ENCODE data around the gene VSTM2A. TPM values are rescaled to one million over a fixed set of nuclear protein-coding genes. Genes with fewer than 3 reads are reported as not detected.

The VSTM2A gene
- total and polyA plus RNA-seq, 4 donors, result not detected

DNA sequence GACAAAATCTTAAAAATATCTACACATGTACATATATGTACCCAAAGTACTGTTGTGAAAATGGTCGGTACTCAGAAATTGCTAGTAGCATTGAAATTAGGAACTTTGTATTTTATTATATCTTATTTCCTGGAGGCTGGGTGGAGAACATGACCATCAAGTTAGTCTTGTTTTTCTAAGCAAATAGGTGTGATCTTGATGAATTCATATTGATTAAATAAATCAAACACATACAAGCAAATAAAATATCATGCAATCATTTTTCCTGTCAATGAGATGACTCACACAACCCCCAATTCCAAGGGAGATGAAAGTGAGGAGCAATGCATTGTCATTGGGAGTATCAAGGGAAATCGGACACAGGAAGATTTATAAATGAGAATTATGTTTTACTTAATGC is 18.0 kb downstream of the VSTM2A start:
- H3K27ac ChIP-seq (ENCODE audit: low read depth in 1 of 2, low read length in 2 of 2), result no peak overlapping the region
- H3K9me3 ChIP-seq (ENCODE audit: control insufficient read depth in 4 of 4, low read length in 3 of 4), result peaks cover 0 to 1% (median 0%) of the 10 kb centered on the region in 4 donors
- no peak overlapping the region for H3K4me3 ChIP-seq (ENCODE audit: low read depth in 1 of 3, low read length in 3 of 3)
- no peak overlapping the region for H3K9ac ChIP-seq (ENCODE audit: low read depth in 1 of 2, low read length in 2 of 2)
- H3K27me3 ChIP-seq (ENCODE audit: control insufficient read depth in 4 of 4, insufficient read depth in 4 of 4, low read length in 3 of 4), result no peaks in the 10 kb centered on the region
- TF ChIP-seq, protein P1, sequence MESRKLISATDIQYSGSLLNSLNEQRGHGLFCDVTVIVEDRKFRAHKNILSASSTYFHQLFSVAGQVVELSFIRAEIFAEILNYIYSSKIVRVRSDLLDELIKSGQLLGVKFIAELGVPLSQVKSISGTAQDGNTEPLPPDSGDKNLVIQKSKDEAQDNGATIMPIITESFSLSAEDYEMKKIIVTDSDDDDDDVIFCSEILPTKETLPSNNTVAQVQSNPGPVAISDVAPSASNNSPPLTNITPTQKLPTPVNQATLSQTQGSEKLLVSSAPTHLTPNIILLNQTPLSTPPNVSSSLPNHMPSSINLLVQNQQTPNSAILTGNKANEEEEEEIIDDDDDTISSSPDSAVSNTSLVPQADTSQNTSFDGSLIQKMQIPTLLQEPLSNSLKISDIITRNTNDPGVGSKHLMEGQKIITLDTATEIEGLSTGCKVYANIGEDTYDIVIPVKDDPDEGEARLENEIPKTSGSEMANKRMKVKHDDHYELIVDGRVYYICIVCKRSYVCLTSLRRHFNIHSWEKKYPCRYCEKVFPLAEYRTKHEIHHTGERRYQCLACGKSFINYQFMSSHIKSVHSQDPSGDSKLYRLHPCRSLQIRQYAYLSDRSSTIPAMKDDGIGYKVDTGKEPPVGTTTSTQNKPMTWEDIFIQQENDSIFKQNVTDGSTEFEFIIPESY (IDR thresholded peaks at IDR 0.05), result no peak
- TF ChIP-seq RAD21 (IDR thresholded peaks at IDR 0.05), result no peak
- TF ChIP-seq, protein P2, sequence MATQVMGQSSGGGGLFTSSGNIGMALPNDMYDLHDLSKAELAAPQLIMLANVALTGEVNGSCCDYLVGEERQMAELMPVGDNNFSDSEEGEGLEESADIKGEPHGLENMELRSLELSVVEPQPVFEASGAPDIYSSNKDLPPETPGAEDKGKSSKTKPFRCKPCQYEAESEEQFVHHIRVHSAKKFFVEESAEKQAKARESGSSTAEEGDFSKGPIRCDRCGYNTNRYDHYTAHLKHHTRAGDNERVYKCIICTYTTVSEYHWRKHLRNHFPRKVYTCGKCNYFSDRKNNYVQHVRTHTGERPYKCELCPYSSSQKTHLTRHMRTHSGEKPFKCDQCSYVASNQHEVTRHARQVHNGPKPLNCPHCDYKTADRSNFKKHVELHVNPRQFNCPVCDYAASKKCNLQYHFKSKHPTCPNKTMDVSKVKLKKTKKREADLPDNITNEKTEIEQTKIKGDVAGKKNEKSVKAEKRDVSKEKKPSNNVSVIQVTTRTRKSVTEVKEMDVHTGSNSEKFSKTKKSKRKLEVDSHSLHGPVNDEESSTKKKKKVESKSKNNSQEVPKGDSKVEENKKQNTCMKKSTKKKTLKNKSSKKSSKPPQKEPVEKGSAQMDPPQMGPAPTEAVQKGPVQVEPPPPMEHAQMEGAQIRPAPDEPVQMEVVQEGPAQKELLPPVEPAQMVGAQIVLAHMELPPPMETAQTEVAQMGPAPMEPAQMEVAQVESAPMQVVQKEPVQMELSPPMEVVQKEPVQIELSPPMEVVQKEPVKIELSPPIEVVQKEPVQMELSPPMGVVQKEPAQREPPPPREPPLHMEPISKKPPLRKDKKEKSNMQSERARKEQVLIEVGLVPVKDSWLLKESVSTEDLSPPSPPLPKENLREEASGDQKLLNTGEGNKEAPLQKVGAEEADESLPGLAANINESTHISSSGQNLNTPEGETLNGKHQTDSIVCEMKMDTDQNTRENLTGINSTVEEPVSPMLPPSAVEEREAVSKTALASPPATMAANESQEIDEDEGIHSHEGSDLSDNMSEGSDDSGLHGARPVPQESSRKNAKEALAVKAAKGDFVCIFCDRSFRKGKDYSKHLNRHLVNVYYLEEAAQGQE (IDR thresholded peaks at IDR 0.05), result no peak
- TF ChIP-seq HNF4A (conservative IDR thresholded peaks at IDR 0.05), result no peak
- TF ChIP-seq GABPA (IDR thresholded peaks at IDR 0.05 in 1 of 2, conservative IDR thresholded peaks at IDR 0.05 in 1 of 2), result no peak
- TF ChIP-seq, protein P3, sequence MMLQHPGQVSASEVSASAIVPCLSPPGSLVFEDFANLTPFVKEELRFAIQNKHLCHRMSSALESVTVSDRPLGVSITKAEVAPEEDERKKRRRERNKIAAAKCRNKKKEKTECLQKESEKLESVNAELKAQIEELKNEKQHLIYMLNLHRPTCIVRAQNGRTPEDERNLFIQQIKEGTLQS (IDR thresholded peaks at IDR 0.05), result no peak
- no peak for TF ChIP-seq FOXA1 (IDR thresholded peaks at IDR 0.05)
- TF ChIP-seq EGR1 (IDR thresholded peaks at IDR 0.05; ENCODE audit: low read depth in 2 of 2), result no peak
- no peak for TF ChIP-seq NR2F2 (IDR thresholded peaks at IDR 0.05)
- TF ChIP-seq, protein P4, sequence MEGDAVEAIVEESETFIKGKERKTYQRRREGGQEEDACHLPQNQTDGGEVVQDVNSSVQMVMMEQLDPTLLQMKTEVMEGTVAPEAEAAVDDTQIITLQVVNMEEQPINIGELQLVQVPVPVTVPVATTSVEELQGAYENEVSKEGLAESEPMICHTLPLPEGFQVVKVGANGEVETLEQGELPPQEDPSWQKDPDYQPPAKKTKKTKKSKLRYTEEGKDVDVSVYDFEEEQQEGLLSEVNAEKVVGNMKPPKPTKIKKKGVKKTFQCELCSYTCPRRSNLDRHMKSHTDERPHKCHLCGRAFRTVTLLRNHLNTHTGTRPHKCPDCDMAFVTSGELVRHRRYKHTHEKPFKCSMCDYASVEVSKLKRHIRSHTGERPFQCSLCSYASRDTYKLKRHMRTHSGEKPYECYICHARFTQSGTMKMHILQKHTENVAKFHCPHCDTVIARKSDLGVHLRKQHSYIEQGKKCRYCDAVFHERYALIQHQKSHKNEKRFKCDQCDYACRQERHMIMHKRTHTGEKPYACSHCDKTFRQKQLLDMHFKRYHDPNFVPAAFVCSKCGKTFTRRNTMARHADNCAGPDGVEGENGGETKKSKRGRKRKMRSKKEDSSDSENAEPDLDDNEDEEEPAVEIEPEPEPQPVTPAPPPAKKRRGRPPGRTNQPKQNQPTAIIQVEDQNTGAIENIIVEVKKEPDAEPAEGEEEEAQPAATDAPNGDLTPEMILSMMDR (IDR thresholded peaks at IDR 0.05; ENCODE audit: low read depth, low read length, missing input control), result no peak
- TF ChIP-seq FOXA2 (IDR thresholded peaks at IDR 0.05), result no peak
- no peak for TF ChIP-seq SP1 (IDR thresholded peaks at IDR 0.05)
- TF ChIP-seq TAF1 (conservative IDR thresholded peaks at IDR 0.05), result no peak
- H3K4me1 ChIP-seq (ENCODE audit: control insufficient read depth in 4 of 4, insufficient read depth in 4 of 4, low read length in 3 of 4), result no peaks in the 10 kb centered on the region
- WGBS, result 71% methylated on average over 2 of the region's 2 CpGs
- no peak for DNase-seq (ENCODE audit: low spot score)
- no peaks in the 10 kb centered on the region for H3K36me3 ChIP-seq (ENCODE audit: control insufficient read depth in 4 of 4, insufficient read depth in 3 of 4, low read depth in 1 of 4, low read length in 3 of 4)

DNA sequence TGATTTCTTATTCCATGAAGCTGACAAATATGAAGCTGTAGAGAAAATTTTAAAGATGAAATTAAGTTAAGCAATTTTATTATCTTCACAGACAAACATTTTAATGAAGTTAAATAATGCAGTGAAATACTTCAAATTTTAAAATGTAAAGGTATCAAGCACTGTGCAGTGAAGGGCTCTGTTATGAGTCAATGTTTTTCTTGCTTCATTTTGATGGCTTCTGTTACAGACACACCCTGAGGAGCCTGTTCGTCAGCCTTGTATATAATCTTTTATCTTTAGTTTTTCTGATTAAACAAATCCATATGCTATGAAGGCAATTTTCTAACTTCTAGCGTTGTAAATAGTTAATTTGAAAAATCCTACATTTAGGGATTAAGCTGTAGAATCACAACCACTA is 18.5 kb downstream of the VSTM2A start:
- Histone ChIP-seq H3K4me3 (ENCODE audit: low read depth in 1 of 3, low read length in 3 of 3) (no peak overlapping the region), H3K9ac (ENCODE audit: low read depth in 1 of 2, low read length in 2 of 2) (no peak overlapping the region), H3K27ac (ENCODE audit: low read depth in 1 of 2, low read length in 2 of 2) (no peak overlapping the region), H3K36me3 (ENCODE audit: control insufficient read depth in 4 of 4, insufficient read depth in 3 of 4, low read depth in 1 of 4, low read length in 3 of 4) (no peaks in the 10 kb centered on the region), H3K4me1 (ENCODE audit: control insufficient read depth in 4 of 4, insufficient read depth in 4 of 4, low read length in 3 of 4) (no peaks in the 10 kb centered on the region), H3K27me3 (ENCODE audit: control insufficient read depth in 4 of 4, insufficient read depth in 4 of 4, low read length in 3 of 4) (no peaks in the 10 kb centered on the region), H3K9me3 (ENCODE audit: control insufficient read depth in 4 of 4, low read length in 3 of 4) (peaks cover 0 to 4% (median 0%) of the 10 kb centered on the region in 4 donors)
- WGBS, result 50% methylated on average over 2 of the region's 2 CpGs
- TF ChIP-seq, protein P5, sequence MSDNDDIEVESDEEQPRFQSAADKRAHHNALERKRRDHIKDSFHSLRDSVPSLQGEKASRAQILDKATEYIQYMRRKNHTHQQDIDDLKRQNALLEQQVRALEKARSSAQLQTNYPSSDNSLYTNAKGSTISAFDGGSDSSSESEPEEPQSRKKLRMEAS (IDR thresholded peaks at IDR 0.05), result no peak
- TF ChIP-seq HNF4A (conservative IDR thresholded peaks at IDR 0.05), result no peak
- TF ChIP-seq, protein P1 (IDR thresholded peaks at IDR 0.05), result no peak
- TF ChIP-seq, protein P2 (IDR thresholded peaks at IDR 0.05), result no peak
- TF ChIP-seq RXRA (IDR thresholded peaks at IDR 0.05), result no peak
- no peak for TF ChIP-seq TAF1 (conservative IDR thresholded peaks at IDR 0.05)
- TF ChIP-seq YY1 (IDR thresholded peaks at IDR 0.05), result no peak
- no peak for TF ChIP-seq RAD21 (IDR thresholded peaks at IDR 0.05)
- no peak for TF ChIP-seq SP1 (IDR thresholded peaks at IDR 0.05)
- no peak for DNase-seq (ENCODE audit: low spot score)

All from liver (tissue), 9 donors.